K562 (cell line): Measurements from ENCODE around the gene CRLF1. TPM values are rescaled to one million over a fixed set of nuclear protein-coding genes. Genes with fewer than 3 reads are reported as not detected.

Experiments
- ATAC-seq: fragments of 200-7000 bp; cut with Tn5 transposase; 3 replicates; pipeline ENCODE4 v1.9.1; 2020; ENCODE audit warnings: moderate library complexity
- BruUV-seq: library from RNA; stranded (reverse); fragments of 400-500 nt; replicated peaks from 2 replicates; lab custom pipeline; 2021; lab: Mats Ljungman, UMichigan
- CTCF ChIA-PET: fragments of 300-600 bp; formaldehyde crosslinking; extraction: SDS; loops from one replicate; lab custom pipeline; 2021; ENCODE audit warnings: low intra/inter-chr PET ratio; lab: Yijun Ruan, JAX
- POLR2A ChIA-PET: fragments of 300-600, 350-650 bp; sonication (Branson Sonifier 250); formaldehyde crosslinking; extraction: SDS; loops from one replicate; lab custom pipeline; 2021; ENCODE audit warnings: antibody characterized with exemption, inconsistent platforms; lab: Yijun Ruan, JAX
- DNase-seq, 4 experiments: peaks; one replicate each; pipeline versions ENCODE4 v3.0.0 to v3.0.0-alpha.2; 2011 to 2018; ENCODE audit warnings: low spot score in 3 of 4, mixed read lengths in 3 of 4; ENCODE audit errors: extremely low read depth in 1 of 4
- FAIRE-seq: peaks from 2 replicates; lab custom pipeline; 2011; peaks lifted over from hg19 to GRCh38; lab: Jason Lieb, UNC
- H2AFZ ChIP-seq: 2 replicates; pipeline ENCODE4 v1.6.0; 2011; ENCODE audit warnings: low read depth, low read length, control low read depth, inconsistent platforms
- H3K27ac ChIP-seq: fragments of 200-600 bp; 3 replicates; pipeline ENCODE4 v1.8.0; 2011; ENCODE audit warnings: low read depth, mild to moderate bottlenecking, control low read depth, inconsistent platforms, low read length, moderate library complexity, mixed read lengths; ENCODE audit errors: extremely low read depth
- H3K27me3 ChIP-seq, 2 experiments: fragments of 300-600 bp in 1 of 2; 2 replicates in 1 of 2; 3 replicates in 1 of 2; pipeline versions ENCODE4 v1.6.0 to v1.8.0; 2011; ENCODE audit warnings: inconsistent platforms in 2 of 2, low read length in 2 of 2, mild to moderate bottlenecking in 1 of 2, mixed read lengths in 1 of 2, moderate library complexity in 1 of 2; ENCODE audit not compliant: control insufficient read depth in 2 of 2, insufficient read depth in 2 of 2
- H3K36me3 ChIP-seq: fragments of 300-600 bp; 3 replicates; pipeline ENCODE4 v1.8.0; 2011; ENCODE audit warnings: mild to moderate bottlenecking, low read length, inconsistent platforms; ENCODE audit not compliant: control insufficient read depth, insufficient read depth
- H3K4me1 ChIP-seq, 2 experiments: fragments of 200-600 bp in 1 of 2; replicated peaks in 1 of 2; 2 replicates in 1 of 2; 3 replicates in 1 of 2; pipeline versions ENCODE4 v1.5.1 to v1.8.0; 2011; ENCODE audit warnings: inconsistent platforms in 2 of 2, low read length in 2 of 2, mild to moderate bottlenecking in 1 of 2, mixed read lengths in 1 of 2, moderate library complexity in 1 of 2; ENCODE audit not compliant: control insufficient read depth in 2 of 2, insufficient read depth in 2 of 2
- H3K4me2 ChIP-seq: 2 replicates; pipeline ENCODE4 v1.6.1; 2011; ENCODE audit warnings: low read length, control low read depth, inconsistent platforms, mixed read lengths; ENCODE audit not compliant: insufficient read depth
- H3K4me3 ChIP-seq: fragments of 200-600 bp; sonication (generic), shearing (Covaris generic); 2 replicates; pipeline ENCODE4 v1.5.1; 2016; ENCODE audit warnings: control low read depth, inconsistent platforms
- H3K79me2 ChIP-seq: fragments of 200-600 bp; 3 replicates; pipeline ENCODE4 v1.8.0; 2011; ENCODE audit warnings: low read length, inconsistent platforms; ENCODE audit not compliant: control insufficient read depth, insufficient read depth
- H3K9ac ChIP-seq, 2 experiments: 2 replicates each; pipeline versions ENCODE4 v1.6.0 to v1.6.1; 2011; ENCODE audit warnings: low read depth in 2 of 2, low read length in 2 of 2, control low read depth in 1 of 2, inconsistent platforms in 1 of 2, mild to moderate bottlenecking in 1 of 2, mixed read lengths in 1 of 2; ENCODE audit not compliant: insufficient read depth in 1 of 2
- H3K9me1 ChIP-seq: one replicate; pipeline ENCODE4 v1.6.0; 2011; ENCODE audit warnings: inconsistent platforms, mild to moderate bottlenecking, low read length, moderate library complexity; ENCODE audit not compliant: control insufficient read depth, insufficient read depth
- H3K9me3 ChIP-seq: replicated peaks from 2 replicates; pipeline ENCODE4 v1.5.1; 2011; ENCODE audit warnings: low read depth, low read length, inconsistent platforms; ENCODE audit not compliant: control insufficient read depth, insufficient read depth
- H4K20me1 ChIP-seq: replicated peaks from 2 replicates; pipeline ENCODE4 v1.6.1; 2011; ENCODE audit warnings: low read length, inconsistent platforms, mixed read lengths; ENCODE audit not compliant: control insufficient read depth, insufficient read depth
- BCOR ChIP-seq: fragments of 450-650 bp; IDR thresholded peaks from 2 replicates; pipeline ENCODE4 v1.6.1; 2016
- WGBS: fragments of 100-300 bp; shearing (Covaris generic); methylation state at CpG from one replicate; pipeline ENCODE4 v1.1.6; 2016; ENCODE audit warnings: low coverage, mixed read lengths; ENCODE audit not compliant: insufficient coverage; ENCODE audit errors: missing lambda C conversion rate; 5-methylcytosine and 5-hydroxymethylcytosine counted together
- in situ Hi-C: fragments of 300-500 bp; cut with MboI; formaldehyde crosslinking; loops from 4 replicates; pipeline ENCODE4 v1.15.0; 2018; ENCODE audit warnings: inconsistent platforms, mixed read lengths
- intact Hi-C: fragments of 100-400 bp; cut with micrococcal nuclease; formaldehyde crosslinking; loops from 2 replicates; pipeline ENCODE4 v1.14.2; 2022
- polyA plus RNA-seq, 8 experiments: library from polyadenylated mRNA; depleted of rRNA in 4 of 8; stranded (reverse) in 5 of 8; unstranded in 3 of 8; fragments of >200 nt; fragmentation: Nextera tagmentation in 2 of 8; fragmentation: Illumina TruSeq in 1 of 8; extraction: Ambion mirVana in 2 of 8; extraction: Trizol in 1 of 8; gene quantifications; 2 replicates each; pipeline versions ENCODE4 v1.2.1 to v1.2.3, GENCODE V29; 2011 to 2014; ENCODE audit warnings: inconsistent platforms in 1 of 8, missing spikeins in 1 of 8
- total RNA-seq, 7 experiments: library from RNA; depleted of rRNA in 6 of 7; stranded (reverse); fragments of >200 nt in 6 of 7; fragmentation: Illumina TruSeq in 2 of 7; extraction: Trizol in 2 of 7; gene quantifications; 2 replicates each; pipeline versions ENCODE4 v1.2.1 to v1.2.3, GENCODE V29; 2011 to 2021; ENCODE audit warnings: low replicate concordance in 1 of 7
- TF ChIP-seq, protein P1 (sequence below): fragments of 250-450 bp; sonication (Bioruptor Pico); IDR thresholded peaks from 2 replicates; pipeline ENCODE4 v1.4.0; 2020

The CRLF1 gene
- total and polyA plus RNA-seq, 9 of the 15 experiments (the other 6 are each of a cell fraction or from before 2014, with no cell fraction given): 0.85 to 3.6 (median 1.7) TPM

DNA sequence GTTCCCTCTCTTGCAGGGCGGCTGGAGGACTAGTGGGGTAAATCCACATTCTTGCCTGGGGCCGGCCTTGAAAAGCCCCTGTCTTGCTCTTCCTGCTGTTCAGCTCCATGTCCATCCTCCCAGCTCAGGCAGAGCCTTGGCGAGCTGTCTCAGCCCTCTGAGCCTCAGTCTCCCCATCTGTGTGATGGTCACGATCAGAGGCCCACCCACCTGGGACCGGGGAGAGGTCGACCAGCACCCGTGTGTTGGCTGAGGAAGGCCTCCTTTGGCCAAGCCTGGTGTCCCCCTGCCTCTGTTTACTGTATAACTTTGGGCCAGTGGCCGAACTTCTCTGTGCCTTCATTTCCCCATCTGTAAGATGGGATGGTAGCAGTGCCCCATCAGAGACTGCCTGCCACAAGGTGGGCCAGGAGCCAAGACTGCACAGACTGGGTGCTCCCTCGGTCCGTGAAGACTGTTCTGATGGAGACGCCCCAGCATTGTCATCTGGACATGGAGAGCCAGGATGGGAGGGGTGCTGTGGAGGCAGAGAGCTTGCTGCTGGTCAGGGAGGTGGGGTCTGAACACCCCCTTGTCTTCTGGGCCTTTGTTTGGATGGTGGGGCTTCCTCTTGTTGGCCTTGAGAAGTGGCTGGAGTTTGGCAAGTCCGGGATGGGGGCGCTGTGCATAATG is 48.7 kb upstream of the CRLF1 start:
- no peak for FAIRE-seq
- no peak for DNase-seq
- CTCF ChIA-PET: no interaction called here
- in situ Hi-C loops: no loop called here
- peaks cover 4 to 47% of the 10 kb centered on the region in 2 experiments; a peak in 4 of 5 replicates for H3K4me1 ChIP-seq
- no peak for ATAC-seq
- TF ChIP-seq, protein P1, sequence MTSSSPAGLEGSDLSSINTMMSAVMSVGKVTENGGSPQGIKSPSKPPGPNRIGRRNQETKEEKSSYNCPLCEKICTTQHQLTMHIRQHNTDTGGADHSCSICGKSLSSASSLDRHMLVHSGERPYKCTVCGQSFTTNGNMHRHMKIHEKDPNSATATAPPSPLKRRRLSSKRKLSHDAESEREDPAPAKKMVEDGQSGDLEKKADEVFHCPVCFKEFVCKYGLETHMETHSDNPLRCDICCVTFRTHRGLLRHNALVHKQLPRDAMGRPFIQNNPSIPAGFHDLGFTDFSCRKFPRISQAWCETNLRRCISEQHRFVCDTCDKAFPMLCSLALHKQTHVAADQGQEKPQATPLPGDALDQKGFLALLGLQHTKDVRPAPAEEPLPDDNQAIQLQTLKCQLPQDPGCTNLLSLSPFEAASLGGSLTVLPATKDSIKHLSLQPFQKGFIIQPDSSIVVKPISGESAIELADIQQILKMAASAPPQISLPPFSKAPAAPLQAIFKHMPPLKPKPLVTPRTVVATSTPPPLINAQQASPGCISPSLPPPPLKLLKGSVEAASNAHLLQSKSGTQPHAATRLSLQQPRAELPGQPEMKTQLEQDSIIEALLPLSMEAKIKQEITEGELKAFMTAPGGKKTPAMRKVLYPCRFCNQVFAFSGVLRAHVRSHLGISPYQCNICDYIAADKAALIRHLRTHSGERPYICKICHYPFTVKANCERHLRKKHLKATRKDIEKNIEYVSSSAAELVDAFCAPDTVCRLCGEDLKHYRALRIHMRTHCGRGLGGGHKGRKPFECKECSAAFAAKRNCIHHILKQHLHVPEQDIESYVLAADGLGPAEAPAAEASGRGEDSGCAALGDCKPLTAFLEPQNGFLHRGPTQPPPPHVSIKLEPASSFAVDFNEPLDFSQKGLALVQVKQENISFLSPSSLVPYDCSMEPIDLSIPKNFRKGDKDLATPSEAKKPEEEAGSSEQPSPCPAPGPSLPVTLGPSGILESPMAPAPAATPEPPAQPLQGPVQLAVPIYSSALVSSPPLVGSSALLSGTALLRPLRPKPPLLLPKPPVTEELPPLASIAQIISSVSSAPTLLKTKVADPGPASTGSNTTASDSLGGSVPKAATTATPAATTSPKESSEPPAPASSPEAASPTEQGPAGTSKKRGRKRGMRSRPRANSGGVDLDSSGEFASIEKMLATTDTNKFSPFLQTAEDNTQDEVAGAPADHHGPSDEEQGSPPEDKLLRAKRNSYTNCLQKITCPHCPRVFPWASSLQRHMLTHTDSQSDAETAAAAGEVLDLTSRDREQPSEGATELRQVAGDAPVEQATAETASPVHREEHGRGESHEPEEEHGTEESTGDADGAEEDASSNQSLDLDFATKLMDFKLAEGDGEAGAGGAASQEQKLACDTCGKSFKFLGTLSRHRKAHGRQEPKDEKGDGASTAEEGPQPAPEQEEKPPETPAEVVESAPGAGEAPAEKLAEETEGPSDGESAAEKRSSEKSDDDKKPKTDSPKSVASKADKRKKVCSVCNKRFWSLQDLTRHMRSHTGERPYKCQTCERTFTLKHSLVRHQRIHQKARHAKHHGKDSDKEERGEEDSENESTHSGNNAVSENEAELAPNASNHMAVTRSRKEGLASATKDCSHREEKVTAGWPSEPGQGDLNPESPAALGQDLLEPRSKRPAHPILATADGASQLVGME: no peak
- peak; percentile 50; the same call in 1 of the 2 replicates for TF ChIP-seq BCOR
- TF ChIP-seq, all 486 proteins: peak for 1
- no TSS peak for BruUV-seq
- intact Hi-C loops: no loop called here
- Histone ChIP-seq H3K9me1 (peaks cover 2% of the 10 kb centered on the region), H4K20me1 (peaks cover 53% of the 10 kb centered on the region), H3K9ac (peak overlapping the region in 1 of 2 experiments; percentile 31; a peak in 2 of 4 replicates), H3K79me2 (no peaks in the 10 kb centered on the region), H2AFZ (no peak overlapping the region), H3K27ac (no peak overlapping the region), H3K27me3 (no peaks in the 10 kb centered on the region), H3K9me3 (no peaks in the 10 kb centered on the region), H3K4me2 (no peak overlapping the region), H3K4me3 (no peak overlapping the region), H3K36me3 (no peaks in the 10 kb centered on the region; the same call in 2 of the 3 replicates)
- POLR2A ChIA-PET: interaction anchor here (1.0 kb wide), 1 partner anchor 9 kb away, joined by 3 read pairs; no protein-coding TSS in a partner anchor
- WGBS: 54% methylated on average over 13 of the region's 13 CpGs
